GM12878 (cell line): ENCODE results near the gene EYA4. TPM values are rescaled to one million over a fixed set of nuclear protein-coding genes. Genes with fewer than 3 reads are reported as not detected.

ENCODE experiments used
- ATAC-seq: fragments of 200-7000 bp; cut with Tn5 transposase; 3 replicates; pipeline ENCODE4 v1.9.1; 2020; ENCODE audit warnings: mild to moderate bottlenecking, moderate library complexity
- BruUV-seq: library from RNA; stranded (reverse); fragments of 400-500 nt; replicated peaks from 2 replicates; lab custom pipeline; 2021; lab: Mats Ljungman, UMichigan
- CTCF ChIA-PET: fragments of 300-600 bp; sonication (Branson Sonifier 250); formaldehyde crosslinking; extraction: SDS; loops from one replicate; lab custom pipeline; 2021; ENCODE audit warnings: inconsistent platforms; lab: Yijun Ruan, JAX
- POLR2A ChIA-PET: fragments of 350-600 bp; formaldehyde crosslinking; extraction: SDS; loops from one replicate; lab custom pipeline; 2021; ENCODE audit warnings: inconsistent platforms; lab: Charles Lee
- RAD21 ChIA-PET: fragments of 300-600 bp; sonication (Branson Sonifier 250); formaldehyde crosslinking; loops from one replicate; lab custom pipeline; 2023; ENCODE audit warnings: antibody characterized with exemption; ENCODE audit not compliant: unreplicated experiment; lab: Charles Lee
- SMC1A ChIA-PET: fragments of 300-600 bp; sonication (Branson Sonifier 250); formaldehyde crosslinking; loops from one replicate; lab custom pipeline; 2023; ENCODE audit not compliant: unreplicated experiment, uncharacterized antibody; lab: Charles Lee
- DNase-seq: peaks from one replicate; pipeline ENCODE4 v3.0.0-alpha.2; 2011; ENCODE audit warnings: low read depth, low spot score
- FAIRE-seq: peaks from 3 replicates; lab custom pipeline; 2011; peaks lifted over from hg19 to GRCh38; lab: Jason Lieb, UNC
- H2AFZ ChIP-seq: 2 replicates; pipeline ENCODE4 v1.6.0; 2011; ENCODE audit warnings: low read depth, low read length, control low read depth; ENCODE audit not compliant: control insufficient read depth
- H3K27ac ChIP-seq: 2 replicates; pipeline ENCODE4 v1.5.1; 2011; ENCODE audit warnings: control low read depth; ENCODE audit not compliant: control insufficient read depth, insufficient read depth
- H3K27me3 ChIP-seq, 2 experiments: replicated peaks in 1 of 2; 2 replicates each; pipeline versions ENCODE4 v1.6.0 to v1.6.1; 2011; ENCODE audit warnings: low read length in 1 of 2; ENCODE audit not compliant: control insufficient read depth in 2 of 2, insufficient read depth in 2 of 2
- H3K36me3 ChIP-seq, 2 experiments: 2 replicates each; pipeline ENCODE4 v1.5.1; 2011; ENCODE audit warnings: low read length in 1 of 2; ENCODE audit not compliant: control insufficient read depth in 2 of 2, insufficient read depth in 2 of 2
- H3K4me1 ChIP-seq: 2 replicates; pipeline ENCODE4 v1.6.1; 2011; ENCODE audit warnings: mild to moderate bottlenecking, low read length, moderate library complexity, mixed read lengths; ENCODE audit not compliant: control insufficient read depth, insufficient read depth
- H3K4me2 ChIP-seq: 2 replicates; pipeline ENCODE4 v1.6.0; 2011; ENCODE audit warnings: control low read depth; ENCODE audit not compliant: control insufficient read depth, insufficient read depth
- H3K4me3 ChIP-seq: fragments of 200-600 bp; sonication (generic); 2 replicates; pipeline ENCODE4 v1.5.1; 2016
- H3K79me2 ChIP-seq: 2 replicates; pipeline ENCODE4 v1.6.0; 2011; ENCODE audit warnings: low read length; ENCODE audit not compliant: control insufficient read depth, insufficient read depth
- H3K9ac ChIP-seq: 2 replicates; pipeline ENCODE4 v1.8.0; 2011; ENCODE audit warnings: low read length, control low read depth, mixed read lengths; ENCODE audit not compliant: control insufficient read depth, insufficient read depth
- H3K9me3 ChIP-seq: replicated peaks from 3 replicates; pipeline ENCODE4 v1.5.1; 2011; ENCODE audit warnings: mild to moderate bottlenecking, low read length; ENCODE audit not compliant: control insufficient read depth, insufficient read depth
- H4K20me1 ChIP-seq: 2 replicates; pipeline ENCODE4 v1.6.0; 2011; ENCODE audit not compliant: control insufficient read depth, insufficient read depth
- CREB1 ChIP-seq: IDR thresholded peaks from 2 replicates; pipeline ENCODE4 v1.6.1; 2012; ENCODE audit warnings: low read depth, mild to moderate bottlenecking, inconsistent platforms
- HDAC2 ChIP-seq: fragments of 200-600 bp; sonication (generic); IDR thresholded peaks from 2 replicates; pipeline ENCODE4 v1.6.1; 2017
- JUNB ChIP-seq: IDR thresholded peaks from 2 replicates; pipeline ENCODE4 v1.6.1; 2016; ENCODE audit warnings: antibody characterized with exemption, mild to moderate bottlenecking
- NR2C2 ChIP-seq: IDR thresholded peaks from 2 replicates; pipeline ENCODE4 v1.6.1; 2011; ENCODE audit warnings: borderline replicate concordance, low read depth; ENCODE audit not compliant: control insufficient read depth, insufficient read length
- POLR2A ChIP-seq: IDR thresholded peaks from 2 replicates; pipeline ENCODE4 v1.6.1; 2011; ENCODE audit warnings: low read depth, mild to moderate bottlenecking, low read length
- RELB ChIP-seq: fragments of 450-650 bp; IDR thresholded peaks from 2 replicates; pipeline ENCODE4 v1.6.1; 2017; ENCODE audit warnings: low read depth, mild to moderate bottlenecking, moderate library complexity
- SPI1 ChIP-seq: IDR thresholded peaks from 2 replicates; pipeline ENCODE4 v1.6.1; 2011; ENCODE audit warnings: low read depth, mild to moderate bottlenecking, low read length, moderate library complexity, borderline replicate concordance; ENCODE audit not compliant: insufficient read depth
- TARDBP ChIP-seq: IDR thresholded peaks from 2 replicates; pipeline ENCODE4 v1.6.1; 2016; ENCODE audit warnings: borderline replicate concordance
- ZSCAN29 ChIP-seq: fragments of 450-650 bp; IDR thresholded peaks from 2 replicates; pipeline ENCODE4 v1.6.1; 2017; ENCODE audit warnings: mild to moderate bottlenecking, moderate library complexity
- WGBS: methylation state at CpG from one replicate; pipeline ENCODE4 v1.1.6; 2016; ENCODE audit warnings: low lambda C conversion rate; ENCODE audit not compliant: insufficient replicate concordance, insufficient coverage; ENCODE audit errors: missing lambda C conversion rate; 5-methylcytosine and 5-hydroxymethylcytosine counted together
- in situ Hi-C: fragments of 300-500 bp; cut with MboI; formaldehyde crosslinking; loops from 9 replicates; pipeline ENCODE4 v1.14.3; 2018; ENCODE audit warnings: mixed read lengths
- intact Hi-C: fragments of 100-400 bp; cut with micrococcal nuclease; formaldehyde crosslinking; loops from one replicate; pipeline ENCODE4 v1.14.2; 2022; ENCODE audit not compliant: unreplicated experiment
- polyA plus RNA-seq, 11 experiments: library from polyadenylated mRNA; depleted of rRNA in 4 of 11; unstranded in 6 of 11; stranded (reverse) in 5 of 11; fragments of >200 nt; fragmentation: Nextera tagmentation in 4 of 11; fragmentation: Illumina TruSeq in 1 of 11; extraction: Ambion mirVana in 4 of 11; extraction: Trizol in 1 of 11; gene quantifications; 1 replicate in 1 of 11; 2 replicates in 10 of 11; pipeline versions ENCODE4 v1.2.1 to v1.2.3, GENCODE V29; 2011 to 2016; ENCODE audit warnings: inconsistent platforms in 2 of 11, missing spikeins in 2 of 11, low read depth in 1 of 11
- total RNA-seq, 4 experiments: library from RNA; depleted of rRNA in 3 of 4; stranded (reverse); fragments of >200 nt in 3 of 4; fragmentation: Illumina TruSeq in 1 of 4; extraction: Trizol in 1 of 4; gene quantifications; 2 replicates each; pipeline versions ENCODE4 v1.2.1 to v1.2.3, GENCODE V29; 2013 to 2021

Gene EYA4
- total and polyA plus RNA-seq, 10 of the 15 experiments (the other 5 are each of a cell fraction or from before 2014, with no cell fraction given) = 0.02 TPM; not detected in 9

GRCh38 chr6:133254552-133255228, 13.5 kb downstream of the EYA4 start:
- no peaks in the 10 kb centered on the region for H4K20me1 ChIP-seq
- ATAC-seq = no peak
- H3K27me3 ChIP-seq = no peaks in the 10 kb centered on the region
- H3K27ac ChIP-seq = no peak overlapping the region
- H3K79me2 ChIP-seq = no peaks in the 10 kb centered on the region
- no peak overlapping the region for H3K4me3 ChIP-seq
- H3K9ac ChIP-seq = no peak overlapping the region
- ChIA-PET SMC1A (interaction anchor here (0.6 kb wide), 1 partner anchor 34 kb away, joined by 3 read pairs; no protein-coding TSS in a partner anchor), RAD21 (no interaction called here), CTCF (no interaction called here), POLR2A (no interaction called here)
- no peak overlapping the region for H2AFZ ChIP-seq
- no peaks in the 10 kb centered on the region for H3K36me3 ChIP-seq
- no peak for FAIRE-seq
- no peak overlapping the region for H3K4me2 ChIP-seq
- TF ChIP-seq CREB1 (no peak), ZSCAN29 (no peak), JUNB (0 out of 2 replicates have a peak, but pooled peaks have one; percentile 8), SPI1 (no peak), NR2C2 (no peak), RELB (no peak), HDAC2 (no peak), POLR2A (no peak), TARDBP (no peak)
- DNase-seq = no peak
- H3K4me1 ChIP-seq = no peaks in the 10 kb centered on the region
- no TSS peak for BruUV-seq
- in situ Hi-C loops (no loop called here), intact Hi-C loops (no loop called here)
- 9% methylated on average over 3 of the region's 3 CpGs for WGBS
- H3K9me3 ChIP-seq = no peaks in the 10 kb centered on the region
